Skeletal muscle satellite cell (primary cell): ENCODE data around the gene TELO2.

Source experiments
- H3K27me3 ChIP-seq: 2 replicates; pipeline ENCODE4 v1.7.0; 2013; ENCODE audit warnings: low read length; ENCODE audit not compliant: control insufficient read depth, insufficient read depth
- H3K36me3 ChIP-seq: 2 replicates; pipeline ENCODE4 v1.7.0; 2013; ENCODE audit warnings: mild to moderate bottlenecking, control low read depth, low read length; ENCODE audit not compliant: insufficient read depth
- H3K4me1 ChIP-seq: 2 replicates; pipeline ENCODE4 v1.7.0; 2013; ENCODE audit warnings: low read length; ENCODE audit not compliant: control insufficient read depth, insufficient read depth
- H3K4me2 ChIP-seq: 2 replicates; pipeline ENCODE4 v1.7.0; 2013; ENCODE audit warnings: mild to moderate bottlenecking, low read length
- H3K4me3 ChIP-seq: 2 replicates; pipeline ENCODE4 v1.7.0; 2013; ENCODE audit warnings: low read length
- H3K9ac ChIP-seq: 2 replicates; pipeline ENCODE4 v1.7.0; 2013; ENCODE audit warnings: mild to moderate bottlenecking, low read depth, low read length, moderate library complexity
- H3K9me3 ChIP-seq: replicated peaks from 2 replicates; pipeline ENCODE4 v1.7.0; 2013; ENCODE audit warnings: mild to moderate bottlenecking, control low read depth, low read length

TELO2 gene

GRCh38 chr16:1518626-1519135, 25.5 kb downstream of the TELO2 start:
- Histone ChIP-seq H3K4me1 (no peaks in the 10 kb centered on the region), H3K4me2 (no peak overlapping the region), H3K27me3 (no peaks in the 10 kb centered on the region), H3K4me3 (no peak overlapping the region), H3K36me3 (no peaks in the 10 kb centered on the region), H3K9me3 (no peaks in the 10 kb centered on the region), H3K9ac (no peak overlapping the region)

GRCh38 chr16:1519831-1520230, 26.7 kb downstream of the TELO2 start:
- no peak overlapping the region for H3K9ac ChIP-seq
- no peaks in the 10 kb centered on the region for H3K27me3 ChIP-seq
- no peak overlapping the region for H3K4me2 ChIP-seq
- H3K9me3 ChIP-seq = no peaks in the 10 kb centered on the region
- H3K4me3 ChIP-seq = no peak overlapping the region
- no peaks in the 10 kb centered on the region for H3K4me1 ChIP-seq
- no peaks in the 10 kb centered on the region for H3K36me3 ChIP-seq

- Histone ChIP-seq H3K27me3 (no peaks in the 10 kb centered on the region), H3K9ac (no peak overlapping the region), H3K4me3 (no peak overlapping the region), H3K4me1 (no peaks in the 10 kb centered on the region), H3K4me2 (no peak overlapping the region), H3K9me3 (no peaks in the 10 kb centered on the region), H3K36me3 (no peaks in the 10 kb centered on the region)
Observed at GRCh38 chr16:1520461-1520860, 27.3 kb downstream of the TELO2 start.

- H3K4me1 ChIP-seq = no peaks in the 10 kb centered on the region
- no peak overlapping the region for H3K9ac ChIP-seq
- H3K4me3 ChIP-seq = no peak overlapping the region
- H3K9me3 ChIP-seq = no peaks in the 10 kb centered on the region
- no peaks in the 10 kb centered on the region for H3K27me3 ChIP-seq
- no peak overlapping the region for H3K4me2 ChIP-seq
- no peaks in the 10 kb centered on the region for H3K36me3 ChIP-seq
Observed at GRCh38 chr16:1523581-1524245, 30.6 kb downstream of the TELO2 start.

GRCh38 chr16:1524366-1524765, 31.2 kb downstream of the TELO2 start:
- H3K36me3 ChIP-seq = no peaks in the 10 kb centered on the region
- no peaks in the 10 kb centered on the region for H3K9me3 ChIP-seq
- no peak overlapping the region for H3K4me3 ChIP-seq
- no peak overlapping the region for H3K9ac ChIP-seq
- no peaks in the 10 kb centered on the region for H3K4me1 ChIP-seq
- H3K4me2 ChIP-seq = no peak overlapping the region
- no peaks in the 10 kb centered on the region for H3K27me3 ChIP-seq

- Histone ChIP-seq H3K9ac (no peak overlapping the region), H3K36me3 (no peaks in the 10 kb centered on the region), H3K9me3 (no peaks in the 10 kb centered on the region), H3K4me2 (no peak overlapping the region), H3K4me3 (no peak overlapping the region), H3K27me3 (no peaks in the 10 kb centered on the region), H3K4me1 (no peaks in the 10 kb centered on the region)
Observed at GRCh38 chr16:1525871-1526607, 32.9 kb downstream of the TELO2 start.

- Histone ChIP-seq H3K4me2 (no peak overlapping the region), H3K9me3 (no peaks in the 10 kb centered on the region), H3K9ac (no peak overlapping the region), H3K36me3 (no peaks in the 10 kb centered on the region), H3K4me3 (no peak overlapping the region), H3K27me3 (no peaks in the 10 kb centered on the region), H3K4me1 (no peaks in the 10 kb centered on the region)
Observed at GRCh38 chr16:1526608-1527555, 33.7 kb downstream of the TELO2 start.

GRCh38 chr16:1527836-1528811, 35.0 kb downstream of the TELO2 start:
- Histone ChIP-seq H3K36me3 (no peaks in the 10 kb centered on the region), H3K9ac (no peak overlapping the region), H3K27me3 (no peaks in the 10 kb centered on the region), H3K4me2 (no peak overlapping the region), H3K4me3 (no peak overlapping the region), H3K4me1 (no peaks in the 10 kb centered on the region), H3K9me3 (no peaks in the 10 kb centered on the region)

GRCh38 chr16:1528921-1529537, 35.9 kb downstream of the TELO2 start:
- Histone ChIP-seq H3K4me1 (no peaks in the 10 kb centered on the region), H3K27me3 (no peaks in the 10 kb centered on the region), H3K9ac (no peak overlapping the region), H3K4me3 (no peak overlapping the region), H3K9me3 (no peaks in the 10 kb centered on the region), H3K36me3 (no peaks in the 10 kb centered on the region), H3K4me2 (no peak overlapping the region)

- Histone ChIP-seq H3K9ac (no peak overlapping the region), H3K36me3 (no peaks in the 10 kb centered on the region), H3K4me2 (no peak overlapping the region), H3K4me3 (no peak overlapping the region), H3K4me1 (no peaks in the 10 kb centered on the region), H3K27me3 (no peaks in the 10 kb centered on the region), H3K9me3 (no peaks in the 10 kb centered on the region)
Observed at GRCh38 chr16:1530349-1530882, 37.3 kb downstream of the TELO2 start.
